Measurements from ENCODE around the gene RPL36. TPM values are rescaled to one million over a fixed set of nuclear protein-coding genes. Genes with fewer than 3 reads are reported as not detected.

Gene RPL36
- total and polyA plus RNA-seq, 2 donors (not counting 3 experiments of a cell fraction or from before 2014, with no cell fraction given): 1,033 to 1,084 TPM

- peaks cover 5% of the 10 kb centered on the region for H3K4me1 ChIP-seq (ENCODE audit: control insufficient read depth, extremely low read depth, insufficient read depth, low read length)
- no peaks in the 10 kb centered on the region for H3K27me3 ChIP-seq (ENCODE audit: control insufficient read depth in 2 of 2, insufficient read depth in 2 of 2, low read length in 2 of 2)
- POLR2A ChIA-PET: no interaction called here
- intact Hi-C loops (cut with micrococcal nuclease): no loop called here
- no peak for DNase-seq (ENCODE audit: low read depth, low spot score)
- H3K4me2 ChIP-seq (ENCODE audit: insufficient read depth, low read length): no peak overlapping the region
- no peaks in the 10 kb centered on the region for H3K9me3 ChIP-seq (replicated peaks; ENCODE audit: control insufficient read depth, insufficient read depth, low read length)
- H3K27ac ChIP-seq (ENCODE audit: insufficient read depth, low read depth, low read length): no peak overlapping the region
- peaks cover 2% of the 10 kb centered on the region for H3K79me2 ChIP-seq (ENCODE audit: control insufficient read depth, insufficient read depth, low read length)
- no peak overlapping the region for H3K4me3 ChIP-seq (replicated peaks in 1 of 3; ENCODE audit: insufficient read depth in 1 of 3, low read depth in 1 of 3, low read length in 3 of 3)
- H3K9ac ChIP-seq (replicated peaks; ENCODE audit: extremely low read depth, insufficient read depth, low read length): no peak overlapping the region
- BruUV-seq (replicated peaks): no TSS peak
- dilution Hi-C loops (cut with MboI; ENCODE audit: extremely low pct_ligation_motif_present, low sequenced_read_pairs): no loop called here
- no peaks in the 10 kb centered on the region for H3K9me1 ChIP-seq (replicated peaks; ENCODE audit: control insufficient read depth, extremely low read depth, insufficient read depth, low read length)
- CTCF ChIA-PET: no interaction called here
- no peak for TF ChIP-seq CTCF (IDR thresholded peaks at IDR 0.05; ENCODE audit: extremely low read depth in 1 of 2, insufficient read depth in 1 of 2, low read depth in 1 of 2, low read length in 2 of 2)
- no peak for TF ChIP-seq MAX (IDR thresholded peaks at IDR 0.05; ENCODE audit: insufficient read depth, insufficient read length)
- no peak for TF ChIP-seq EZH2 (IDR thresholded peaks at IDR 0.05; ENCODE audit: borderline replicate concordance, low read depth, low read length, severe bottlenecking)
- no peak for TF ChIP-seq POLR2A (IDR thresholded peaks at IDR 0.05; ENCODE audit: low read depth, low read length)
- no peak for TF ChIP-seq JUN (IDR thresholded peaks at IDR 0.05; ENCODE audit: borderline replicate concordance, insufficient read depth, insufficient read length, low read depth)
- no peak for TF ChIP-seq FOS (IDR thresholded peaks at IDR 0.05; ENCODE audit: borderline replicate concordance, insufficient read depth, low read length)
- TF ChIP-seq GATA2 (IDR thresholded peaks at IDR 0.05; ENCODE audit: insufficient read depth, insufficient read length, low read depth, low read length): no peak
- no peak for TF ChIP-seq POLR2AphosphoS5 (IDR thresholded peaks at IDR 0.05; ENCODE audit: insufficient read depth, low read depth, low read length)
- TF ChIP-seq MYC (IDR thresholded peaks at IDR 0.05; ENCODE audit: low read depth, low read length): no peak
- no peak for FAIRE-seq
- no peak overlapping the region for H2AFZ ChIP-seq (ENCODE audit: low read depth, low read length)
- H3K36me3 ChIP-seq (ENCODE audit: control insufficient read depth in 2 of 2, extremely low read depth in 1 of 2, insufficient read depth in 2 of 2, low read length in 2 of 2): no peaks in the 10 kb centered on the region
- no peaks in the 10 kb centered on the region for H4K20me1 ChIP-seq (replicated peaks; ENCODE audit: control insufficient read depth, extremely low read depth, insufficient read depth, low read length)
Measured at GRCh38 chr19:5684694-5685430, 5.2 kb upstream of the RPL36 start.
